GM23338 (cell line): Measurements from ENCODE around the gene AP5S1. TPM values are rescaled to one million over a fixed set of nuclear protein-coding genes. Genes with fewer than 3 reads are reported as not detected.

ENCODE experiments used
- ATAC-seq: fragments of 200-7000 bp; cut with Tn5 transposase; 3 replicates; pipeline ENCODE4 v1.9.1; 2020
- DNase-seq: peaks from one replicate; pipeline ENCODE4 v3.0.0-alpha.2; 2015; ENCODE audit warnings: low spot score
- H2AFZ ChIP-seq: fragments of 200-600 bp; sonication (generic); 2 replicates; pipeline ENCODE4 v1.8.0; 2016; ENCODE audit warnings: antibody characterized with exemption, mild to moderate bottlenecking, moderate library complexity
- H3F3A ChIP-seq: fragments of 200-600 bp; sonication (generic); replicated peaks from 2 replicates; pipeline ENCODE4 v1.8.0; 2017; ENCODE audit warnings: antibody characterized with exemption, mixed run types, low read depth
- H3K27ac ChIP-seq: fragments of 200-600 bp; sonication (generic); 2 replicates; pipeline ENCODE4 v1.6.1; 2016; ENCODE audit warnings: low read depth
- H3K27me3 ChIP-seq: fragments of 200-600 bp; sonication (generic); 2 replicates; pipeline ENCODE4 v1.8.0; 2016; ENCODE audit warnings: mild to moderate bottlenecking, mixed run types, moderate library complexity; ENCODE audit not compliant: insufficient read depth
- H3K36me3 ChIP-seq: fragments of 200-600 bp; sonication (generic); 2 replicates; pipeline ENCODE4 v1.8.0; 2016; ENCODE audit warnings: mild to moderate bottlenecking; ENCODE audit not compliant: insufficient read depth
- H3K4me1 ChIP-seq: fragments of 200-600 bp; sonication (generic); 2 replicates; pipeline ENCODE4 v1.8.0; 2016; ENCODE audit warnings: mild to moderate bottlenecking, moderate library complexity; ENCODE audit not compliant: insufficient read depth
- H3K4me2 ChIP-seq: fragments of 200-600 bp; sonication (generic); 2 replicates; pipeline ENCODE4 v1.7.1; 2017; ENCODE audit warnings: mixed run types
- H3K4me3 ChIP-seq: fragments of 200-600 bp; sonication (generic); 2 replicates; pipeline ENCODE4 v1.6.1; 2016; ENCODE audit warnings: mixed run types
- H3K79me2 ChIP-seq: fragments of 200-600 bp; sonication (generic); replicated peaks from 2 replicates; pipeline ENCODE4 v1.8.0; 2017; ENCODE audit warnings: mild to moderate bottlenecking; ENCODE audit not compliant: insufficient read depth
- H3K9me2 ChIP-seq: fragments of 200-600 bp; sonication (generic); 2 replicates; pipeline ENCODE4 v1.8.0; 2017; ENCODE audit not compliant: insufficient read depth
- H4K20me1 ChIP-seq: fragments of 200-600 bp; sonication (generic); replicated peaks from 2 replicates; pipeline ENCODE4 v1.8.0; 2017; ENCODE audit warnings: mild to moderate bottlenecking; ENCODE audit not compliant: insufficient read depth
- H3K27ac Mint-ChIP-seq: 2 replicates; pipeline ENCODE4 v1.8.0; 2020; ENCODE audit warnings: inconsistent platforms, mild to moderate bottlenecking, moderate library complexity, mixed read lengths
- H3K27me3 Mint-ChIP-seq: 3 replicates; pipeline ENCODE4 v1.8.0; 2022; ENCODE audit warnings: low read depth, mild to moderate bottlenecking, moderate library complexity, mixed read lengths, inconsistent platforms; ENCODE audit not compliant: insufficient read depth, poor library complexity
- H3K36me3 Mint-ChIP-seq: 3 replicates; pipeline ENCODE4 v1.8.0; 2021; ENCODE audit warnings: low read depth, mild to moderate bottlenecking, inconsistent platforms, moderate library complexity, mixed read lengths
- H3K4me1 Mint-ChIP-seq: 3 replicates; pipeline ENCODE4 v1.8.0; 2020; ENCODE audit warnings: mild to moderate bottlenecking, inconsistent platforms, mixed read lengths
- H3K4me3 Mint-ChIP-seq: 3 replicates; pipeline ENCODE4 v1.8.0; 2021; ENCODE audit warnings: moderate library complexity, mild to moderate bottlenecking, inconsistent platforms, mixed read lengths
- H3K9me3 Mint-ChIP-seq: 3 replicates; pipeline ENCODE4 v1.8.0; 2020; ENCODE audit warnings: moderate library complexity, mild to moderate bottlenecking, inconsistent platforms, mixed read lengths
- CREB1 ChIP-seq: fragments of 250-450 bp; sonication (Bioruptor Pico); IDR thresholded peaks from 2 replicates; pipeline ENCODE4 v1.5.0; 2020; ENCODE audit warnings: low read depth, mild to moderate bottlenecking, moderate library complexity
- EZH2 ChIP-seq: fragments of 200-600 bp; sonication (generic); IDR thresholded peaks from one replicate; pipeline ENCODE4 v1.8.0; 2017; ENCODE audit warnings: antibody characterized with exemption, mild to moderate bottlenecking, low read depth; ENCODE audit not compliant: unreplicated experiment
- NANOG ChIP-seq: IDR thresholded peaks from 2 replicates; pipeline ENCODE4 v1.6.1; 2016; ENCODE audit warnings: antibody characterized with exemption, borderline replicate concordance
- STAT1 ChIP-seq: IDR thresholded peaks from one replicate; pipeline ENCODE4 v1.6.1; 2016; ENCODE audit warnings: antibody characterized with exemption; ENCODE audit not compliant: unreplicated experiment
- ZNF114 ChIP-seq: fragments of 250-450 bp; sonication (Bioruptor Pico); IDR thresholded peaks from 2 replicates; pipeline ENCODE4 v1.5.0; 2020; ENCODE audit warnings: mild to moderate bottlenecking, moderate library complexity
- ZNF331 ChIP-seq: fragments of 250-450 bp; sonication (Bioruptor Pico); IDR thresholded peaks from 2 replicates; pipeline ENCODE4 v1.5.0; 2020; ENCODE audit warnings: low read depth, mild to moderate bottlenecking, moderate library complexity
- polyA plus RNA-seq: library from polyadenylated mRNA; unstranded; fragments of >200 nt; fragmentation: Nextera tagmentation; extraction: Ambion mirVana; gene quantifications from 2 replicates; pipeline ENCODE4 v1.2.1, GENCODE V29; 2016
- total RNA-seq: library from RNA; depleted of rRNA; stranded (reverse); fragments of >200 nt; shearing (Covaris generic); gene quantifications from 2 replicates; pipeline ENCODE4 v1.2.3, GENCODE V29; 2014
- TF ChIP-seq, protein P1 (sequence below): IDR thresholded peaks from 2 replicates; pipeline ENCODE4 v1.6.1; 2016; ENCODE audit warnings: antibody characterized with exemption
- TF ChIP-seq, protein P2 (sequence below), 2 experiments: fragments of 200-600 bp in 1 of 2; sonication (generic) in 1 of 2; conservative IDR thresholded peaks; 2 replicates each; pipeline versions ENCODE4 v1.5.1 to v1.6.1; 2016 to 2017; ENCODE audit warnings: antibody characterized with exemption in 2 of 2, low read depth in 2 of 2, mild to moderate bottlenecking in 2 of 2, moderate library complexity in 1 of 2

AP5S1 gene
- total and polyA plus RNA-seq, 2 experiments from 2014 or later: 1.8 to 2.8 TPM

DNA sequence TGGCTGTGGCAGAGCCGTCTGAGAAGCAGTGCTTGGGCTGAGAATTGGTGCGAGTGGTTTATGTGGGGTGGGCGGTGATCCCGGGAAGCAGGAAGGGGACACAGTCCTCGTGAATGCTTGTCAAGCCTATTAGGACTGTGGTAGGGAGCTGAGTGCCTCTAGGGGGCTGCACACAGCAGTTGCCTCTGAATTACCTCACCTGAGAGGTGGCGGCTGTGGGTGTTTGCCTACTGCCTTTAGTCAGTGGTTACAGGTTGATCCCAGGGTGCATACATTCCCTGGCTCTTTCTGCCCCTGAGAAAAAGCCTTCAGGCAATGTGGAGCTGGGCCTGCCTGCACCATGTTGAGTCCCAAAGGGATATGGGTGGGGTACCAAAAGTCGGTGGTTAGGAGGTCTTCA lies 5.2 kb downstream of the AP5S1 start:
- no peaks in the 10 kb centered on the region for H3K9me2 ChIP-seq
- H3K36me3 ChIP-seq: no peaks in the 10 kb centered on the region
- peak; percentile 54 for DNase-seq
- no peaks in the 10 kb centered on the region; the same call in 1 of the 3 replicates for H3K36me3 Mint-ChIP-seq
- peak; percentile 71 for ATAC-seq
- TF ChIP-seq, protein P1, sequence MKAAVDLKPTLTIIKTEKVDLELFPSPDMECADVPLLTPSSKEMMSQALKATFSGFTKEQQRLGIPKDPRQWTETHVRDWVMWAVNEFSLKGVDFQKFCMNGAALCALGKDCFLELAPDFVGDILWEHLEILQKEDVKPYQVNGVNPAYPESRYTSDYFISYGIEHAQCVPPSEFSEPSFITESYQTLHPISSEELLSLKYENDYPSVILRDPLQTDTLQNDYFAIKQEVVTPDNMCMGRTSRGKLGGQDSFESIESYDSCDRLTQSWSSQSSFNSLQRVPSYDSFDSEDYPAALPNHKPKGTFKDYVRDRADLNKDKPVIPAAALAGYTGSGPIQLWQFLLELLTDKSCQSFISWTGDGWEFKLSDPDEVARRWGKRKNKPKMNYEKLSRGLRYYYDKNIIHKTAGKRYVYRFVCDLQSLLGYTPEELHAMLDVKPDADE: no peak
- TF ChIP-seq, protein P2, sequence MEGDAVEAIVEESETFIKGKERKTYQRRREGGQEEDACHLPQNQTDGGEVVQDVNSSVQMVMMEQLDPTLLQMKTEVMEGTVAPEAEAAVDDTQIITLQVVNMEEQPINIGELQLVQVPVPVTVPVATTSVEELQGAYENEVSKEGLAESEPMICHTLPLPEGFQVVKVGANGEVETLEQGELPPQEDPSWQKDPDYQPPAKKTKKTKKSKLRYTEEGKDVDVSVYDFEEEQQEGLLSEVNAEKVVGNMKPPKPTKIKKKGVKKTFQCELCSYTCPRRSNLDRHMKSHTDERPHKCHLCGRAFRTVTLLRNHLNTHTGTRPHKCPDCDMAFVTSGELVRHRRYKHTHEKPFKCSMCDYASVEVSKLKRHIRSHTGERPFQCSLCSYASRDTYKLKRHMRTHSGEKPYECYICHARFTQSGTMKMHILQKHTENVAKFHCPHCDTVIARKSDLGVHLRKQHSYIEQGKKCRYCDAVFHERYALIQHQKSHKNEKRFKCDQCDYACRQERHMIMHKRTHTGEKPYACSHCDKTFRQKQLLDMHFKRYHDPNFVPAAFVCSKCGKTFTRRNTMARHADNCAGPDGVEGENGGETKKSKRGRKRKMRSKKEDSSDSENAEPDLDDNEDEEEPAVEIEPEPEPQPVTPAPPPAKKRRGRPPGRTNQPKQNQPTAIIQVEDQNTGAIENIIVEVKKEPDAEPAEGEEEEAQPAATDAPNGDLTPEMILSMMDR (conservative IDR thresholded peaks at IDR 0.05; ENCODE audit: low read depth in 2 of 2): peak; percentile 3 to 51; a peak in 2 of 4 replicates
- TF ChIP-seq EZH2: no peak
- no peaks in the 10 kb centered on the region for H3K27me3 ChIP-seq
- no peaks in the 10 kb centered on the region for H4K20me1 ChIP-seq
- H3K27ac ChIP-seq: 0 out of 2 replicates have a peak overlapping the region, but pooled peaks have one; percentile 39
- no peaks in the 10 kb centered on the region for H3K79me2 ChIP-seq
- no peak overlapping the region for H3K4me3 Mint-ChIP-seq
- H3K4me1 Mint-ChIP-seq: peaks cover 5% of the 10 kb centered on the region; the same call in 2 of the 3 replicates
- H3K4me2 ChIP-seq: no peak overlapping the region
- H3K27ac Mint-ChIP-seq: no peak overlapping the region
- no peaks in the 10 kb centered on the region for H3K9me3 Mint-ChIP-seq
- H2AFZ ChIP-seq: no peak overlapping the region
- no peak overlapping the region for H3K4me3 ChIP-seq
- no peaks in the 10 kb centered on the region for H3K4me1 ChIP-seq
- H3F3A ChIP-seq: peaks cover 4% of the 10 kb centered on the region; the same call in 1 of the 2 replicates
- peaks cover 5% of the 10 kb centered on the region for H3K27me3 Mint-ChIP-seq

DNA sequence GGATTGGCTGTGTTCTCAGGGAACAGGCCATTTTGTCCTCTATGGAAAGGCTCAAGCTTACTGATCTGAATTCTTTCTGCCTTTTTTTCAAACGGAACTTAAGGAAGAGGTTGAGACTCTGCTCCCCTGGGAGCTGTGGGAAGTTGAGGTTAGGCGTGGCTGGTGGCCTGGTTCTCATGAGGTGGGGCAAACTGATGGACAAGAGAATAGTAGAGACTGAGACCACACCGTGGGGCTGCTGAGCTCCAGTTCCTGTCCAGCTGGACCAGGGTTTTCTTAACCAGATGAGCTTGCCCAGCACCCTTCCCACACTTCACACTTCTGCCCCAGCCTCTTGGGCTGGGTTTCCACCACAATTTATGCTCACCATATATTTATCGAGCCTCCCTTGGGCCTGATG lies 6.1 kb downstream of the AP5S1 start:
- Histone ChIP-seq H2AFZ (no peak overlapping the region), H3K27ac (no peak overlapping the region), H4K20me1 (no peaks in the 10 kb centered on the region), H3K4me3 (no peak overlapping the region), H3F3A (no peaks in the 10 kb centered on the region; the same call in 1 of the 2 replicates), H3K4me2 (no peak overlapping the region), H3K27me3 (no peaks in the 10 kb centered on the region), H3K4me1 (no peaks in the 10 kb centered on the region), H3K79me2 (no peaks in the 10 kb centered on the region), H3K36me3 (no peaks in the 10 kb centered on the region), H3K9me2 (no peaks in the 10 kb centered on the region)
- Mint-ChIP-seq H3K27ac (no peak overlapping the region), H3K27me3 (peaks cover 2% of the 10 kb centered on the region), H3K4me3 (no peak overlapping the region), H3K4me1 (peaks cover 5% of the 10 kb centered on the region; the same call in 1 of the 3 replicates), H3K36me3 (no peaks in the 10 kb centered on the region; the same call in 2 of the 3 replicates), H3K9me3 (no peaks in the 10 kb centered on the region)
- no peak for DNase-seq
- TF ChIP-seq, protein P1: no peak
- no peak for TF ChIP-seq CREB1 (CRISPR knock-in tag)
- no peak for TF ChIP-seq STAT1
- no peak for ATAC-seq

DNA sequence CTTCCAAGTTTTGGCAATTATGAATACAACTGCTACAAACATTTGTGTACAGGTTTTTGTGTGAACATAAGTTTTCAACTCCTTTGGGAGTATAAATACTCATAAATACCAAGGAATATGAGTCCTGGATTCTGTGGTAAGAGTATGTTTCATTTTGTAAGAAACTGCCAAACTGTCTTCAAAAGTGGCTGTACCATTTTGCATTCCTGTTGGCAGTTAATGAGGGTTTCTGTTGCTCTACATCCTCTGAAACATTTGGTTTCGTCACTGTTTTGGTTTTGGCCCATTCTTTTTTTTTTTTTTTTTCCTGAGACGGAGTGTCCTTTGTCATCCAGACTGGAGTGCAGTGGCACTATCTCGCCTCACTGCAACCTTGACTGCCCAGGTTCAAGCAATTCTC lies 8.5 kb downstream of the AP5S1 start:
- Mint-ChIP-seq H3K9me3 (no peaks in the 10 kb centered on the region), H3K4me1 (no peaks in the 10 kb centered on the region), H3K36me3 (no peaks in the 10 kb centered on the region), H3K4me3 (no peak overlapping the region), H3K27ac (no peak overlapping the region), H3K27me3 (peaks cover 2% of the 10 kb centered on the region)
- Histone ChIP-seq H3K4me1 (no peaks in the 10 kb centered on the region), H3K4me3 (no peak overlapping the region), H3K9me2 (no peaks in the 10 kb centered on the region), H3F3A (no peaks in the 10 kb centered on the region), H4K20me1 (no peaks in the 10 kb centered on the region), H3K27me3 (no peaks in the 10 kb centered on the region), H2AFZ (no peak overlapping the region), H3K79me2 (no peaks in the 10 kb centered on the region), H3K27ac (no peak overlapping the region), H3K36me3 (no peaks in the 10 kb centered on the region), H3K4me2 (no peak overlapping the region)
- no peak for ATAC-seq
- no peak for DNase-seq
- TF ChIP-seq, protein P2 (conservative IDR thresholded peaks at IDR 0.05; ENCODE audit: low read depth in 2 of 2): no peak
- TF ChIP-seq ZNF114 (CRISPR knock-in tag) (no peak), NANOG (no peak), ZNF331 (CRISPR knock-in tag) (no peak), CREB1 (CRISPR knock-in tag) (no peak)
- TF ChIP-seq, protein P1: no peak
